Measurements from ENCODE around the gene ATP5F1D. TPM values are rescaled to one million over a fixed set of nuclear protein-coding genes. Genes with fewer than 3 reads are reported as not detected.

The ATP5F1D gene
- total and polyA plus RNA-seq, 12 donors: 491 to 2,879 (median 562) TPM

- ATAC-seq: no peak
- 20 to 21% methylated on average over 42 to 51 of the region's 51 CpGs for WGBS, 2 donors
- H3K27ac ChIP-seq: no peak overlapping the region
- peaks cover 0 to under 1% (median 0%) of the 10 kb centered on the region in 9 donors for H3K36me3 ChIP-seq
- no peaks in the 10 kb centered on the region for H3K9me3 ChIP-seq
- H3K4me1 ChIP-seq: peaks cover 0 to 17% (median 3%) of the 10 kb centered on the region in 9 donors
- no peak overlapping the region for H3K4me3 ChIP-seq
- intact Hi-C loops (cut with DNase I): loop anchor here in 7 of 10 donors (5.0 to 10.0 kb wide), 6 partner anchors 70 to 112 kb away; a partner anchor contains a TSS
- no peak for TF ChIP-seq CTCF (IDR thresholded peaks at IDR 0.05)
- peaks cover 22 to 69% (median 67%) of the 10 kb centered on the region in 7 donors for H3K27me3 ChIP-seq
- no peak for DNase-seq
Measured at GRCh38 chr19:1284979-1285736, 43.6 kb downstream of the ATP5F1D start.

- Histone ChIP-seq H3K27me3 (peaks cover 22 to 76% (median 71%) of the 10 kb centered on the region in 7 donors), H3K27ac (no peak within 1 kb of the TSS), H3K9me3 (no peaks in the 10 kb centered on the region), H3K4me3 (peak within 1 kb of the TSS in 1 of 10 donors; percentile 15), H3K4me1 (peaks cover 0 to 16% (median 3%) of the 10 kb centered on the region in 9 donors), H3K36me3 (no peaks in the 10 kb centered on the region)
- WGBS, 2 donors: 0% methylated on average over 25 to 110 of the region's 113 CpGs
- intact Hi-C loops (cut with DNase I): loop anchor here in 5 of 10 donors (5.0 to 10.0 kb wide), 4 partner anchors 69 to 89 kb away; a partner anchor contains a TSS
- DNase-seq (no peak), ATAC-seq (no peak)
- no peak for TF ChIP-seq CTCF (IDR thresholded peaks at IDR 0.05)
Measured at GRCh38 chr19:1285737-1286360, 44.3 kb downstream of the ATP5F1D start, which contains the start of gene EFNA2. EFNA2 (plus strand) TSS chr19:1285873; CDS start chr19:1286169, 296 bp downstream.

- 34 to 40% methylated on average over 25 to 38 of the region's 38 CpGs for whole genome bisulfite sequencing, 2 donors
- Histone ChIP-seq H3K36me3 (no peaks in the 10 kb centered on the region), H3K27ac (no peak overlapping the region), H3K4me3 (no peak overlapping the region), H3K4me1 (peaks cover 0 to 16% (median 3%) of the 10 kb centered on the region in 9 donors), H3K9me3 (no peaks in the 10 kb centered on the region), H3K27me3 (peaks cover 22 to 84% (median 79%) of the 10 kb centered on the region in 7 donors)
- TF ChIP-seq CTCF (IDR thresholded peaks at IDR 0.05): no peak
- ATAC-seq (no peak), DNase-seq (no peak)
- intact Hi-C loops (cut with DNase I): loop anchor here in 5 of 10 donors (5.0 to 10.0 kb wide), 4 partner anchors 68 to 88 kb away; a partner anchor contains a TSS
Measured at GRCh38 chr19:1286487-1287353, 45.2 kb downstream of the ATP5F1D start.
